Neural cell (in vitro differentiated cells): ENCODE results near the gene OR2T27. TPM values are rescaled to one million over a fixed set of nuclear protein-coding genes. Genes with fewer than 3 reads are reported as not detected.

Source experiments
- H2AFZ ChIP-seq: fragments of 200-600, 300-800 bp; sonication (generic), shearing (Covaris generic); 2 replicates; pipeline ENCODE4 v1.6.0; 2014; ENCODE audit warnings: low read depth, mild to moderate bottlenecking, antibody characterized with exemption, low read length, moderate library complexity
- H3F3A ChIP-seq: fragments of 200-600 bp; shearing (Covaris generic); 2 replicates; pipeline ENCODE4 v1.6.1; 2016; ENCODE audit warnings: mild to moderate bottlenecking, moderate library complexity, mixed read lengths, antibody characterized with exemption, low read length; ENCODE audit not compliant: insufficient read depth, poor library complexity, severe bottlenecking
- H3K27ac ChIP-seq: fragments of 200-600, 300-800 bp; sonication (generic), shearing (Covaris generic); 2 replicates; pipeline ENCODE4 v1.5.1; 2014; ENCODE audit warnings: mild to moderate bottlenecking, low read length, moderate library complexity
- H3K27me3 ChIP-seq: fragments of 300-800, 200-600 bp; sonication (generic), shearing (Covaris generic); 2 replicates; pipeline ENCODE4 v1.6.0; 2014; ENCODE audit warnings: mild to moderate bottlenecking, low read depth, low read length, moderate library complexity; ENCODE audit not compliant: insufficient read depth
- H3K36me3 ChIP-seq: fragments of 300-800, 200-600 bp; sonication (generic), shearing (Covaris generic); 2 replicates; pipeline ENCODE4 v1.5.1; 2014; ENCODE audit warnings: mild to moderate bottlenecking, antibody characterized with exemption, low read length, moderate library complexity; ENCODE audit not compliant: insufficient read depth
- H3K4me2 ChIP-seq: fragments of 300-800, 200-600 bp; sonication (generic), shearing (Covaris generic); 2 replicates; pipeline ENCODE4 v1.6.0; 2014; ENCODE audit warnings: mild to moderate bottlenecking, low read length
- H3K4me3 ChIP-seq: fragments of 300-800, 200-600 bp; sonication (generic), shearing (Covaris generic); 2 replicates; pipeline ENCODE4 v1.5.1; 2014; ENCODE audit warnings: mild to moderate bottlenecking, low read length, moderate library complexity
- H3K79me2 ChIP-seq: fragments of 200-600 bp; shearing (Covaris generic); replicated peaks from 2 replicates; pipeline ENCODE4 v1.6.0; 2014; ENCODE audit warnings: mild to moderate bottlenecking, low read length, moderate library complexity; ENCODE audit not compliant: insufficient read depth
- H3K9ac ChIP-seq: fragments of 300-800, 200-600 bp; sonication (generic), shearing (Covaris generic); 2 replicates; pipeline ENCODE4 v1.6.1; 2016; ENCODE audit warnings: mild to moderate bottlenecking, low read length, mixed read lengths
- H3K9me2 ChIP-seq: fragments of 200-600 bp; shearing (Covaris generic); 2 replicates; pipeline ENCODE4 v1.6.1; 2016; ENCODE audit warnings: mild to moderate bottlenecking, low read length, mixed read lengths; ENCODE audit not compliant: insufficient read depth
- H3K9me3 ChIP-seq: fragments of 200-600, 300-800 bp; sonication (generic), shearing (Covaris generic); 2 replicates; pipeline ENCODE4 v1.6.1; 2016; ENCODE audit warnings: mild to moderate bottlenecking, mixed run types, low read length, moderate library complexity, mixed read lengths
- H4K20me1 ChIP-seq: fragments of 200-600 bp; shearing (Covaris generic); 2 replicates; pipeline ENCODE4 v1.6.1; 2016; ENCODE audit warnings: mild to moderate bottlenecking, mixed run types; ENCODE audit not compliant: insufficient read depth
- EP300 ChIP-seq: fragments of 450-650 bp; conservative IDR thresholded peaks from 2 replicates; pipeline ENCODE4 v1.6.1; 2014; ENCODE audit warnings: antibody characterized with exemption, mild to moderate bottlenecking, moderate library complexity; ENCODE audit not compliant: poor library complexity, severe bottlenecking
- EZH2 ChIP-seq: fragments of 200-600, 300-800 bp; shearing (Covaris generic), sonication (generic); IDR thresholded peaks from 2 replicates; pipeline ENCODE4 v1.6.1; 2014; ENCODE audit warnings: antibody characterized with exemption, low read length, borderline replicate concordance, mild to moderate bottlenecking; ENCODE audit not compliant: insufficient read depth, poor library complexity, severe bottlenecking
- MXI1 ChIP-seq: fragments of 450-650 bp; conservative IDR thresholded peaks from 2 replicates; pipeline ENCODE4 v1.6.1; 2014; ENCODE audit warnings: antibody characterized with exemption, mild to moderate bottlenecking; ENCODE audit not compliant: poor library complexity, severe bottlenecking
- POLR2AphosphoS5 ChIP-seq: IDR thresholded peaks from 2 replicates; pipeline ENCODE4 v1.6.1; 2012
- RAD21 ChIP-seq: fragments of 450-650 bp; conservative IDR thresholded peaks from 2 replicates; pipeline ENCODE4 v1.6.1; 2014; ENCODE audit warnings: antibody characterized with exemption, mild to moderate bottlenecking, moderate library complexity
- SMC3 ChIP-seq: fragments of 450-650 bp; conservative IDR thresholded peaks from 2 replicates; pipeline ENCODE4 v1.6.1; 2014; ENCODE audit warnings: antibody characterized with exemption, mild to moderate bottlenecking, moderate library complexity; ENCODE audit not compliant: poor library complexity
- TAF1 ChIP-seq: IDR thresholded peaks from 2 replicates; pipeline ENCODE4 v1.6.1; 2012; ENCODE audit warnings: low read depth
- polyA plus RNA-seq: library from polyadenylated mRNA; depleted of rRNA; stranded (reverse); fragments of >200 nt; gene quantifications from 2 replicates; pipeline ENCODE4 v1.2.3, GENCODE V29; 2014
- TF ChIP-seq, protein P1 (sequence below): fragments of 450-650 bp; IDR thresholded peaks from 2 replicates; pipeline ENCODE4 v1.5.1; 2014; ENCODE audit warnings: antibody characterized with exemption, mild to moderate bottlenecking, moderate library complexity; ENCODE audit not compliant: poor library complexity, severe bottlenecking
- TF ChIP-seq, protein P2 (sequence below): IDR thresholded peaks from 2 replicates; pipeline ENCODE4 v1.6.1; 2012; ENCODE audit warnings: borderline replicate concordance

The OR2T27 gene
- polyA plus RNA-seq, 1 donor from 2014 or later, result not detected

GRCh38 chr1:248631354-248632008, 23.8 kb downstream of the OR2T27 start:
- no peak for TF ChIP-seq MXI1
- no peak for TF ChIP-seq EP300
- TF ChIP-seq POLR2AphosphoS5, result no peak
- no peak for TF ChIP-seq TAF1
- TF ChIP-seq EZH2, result no peak
- TF ChIP-seq SMC3, result no peak
- TF ChIP-seq, protein P1, sequence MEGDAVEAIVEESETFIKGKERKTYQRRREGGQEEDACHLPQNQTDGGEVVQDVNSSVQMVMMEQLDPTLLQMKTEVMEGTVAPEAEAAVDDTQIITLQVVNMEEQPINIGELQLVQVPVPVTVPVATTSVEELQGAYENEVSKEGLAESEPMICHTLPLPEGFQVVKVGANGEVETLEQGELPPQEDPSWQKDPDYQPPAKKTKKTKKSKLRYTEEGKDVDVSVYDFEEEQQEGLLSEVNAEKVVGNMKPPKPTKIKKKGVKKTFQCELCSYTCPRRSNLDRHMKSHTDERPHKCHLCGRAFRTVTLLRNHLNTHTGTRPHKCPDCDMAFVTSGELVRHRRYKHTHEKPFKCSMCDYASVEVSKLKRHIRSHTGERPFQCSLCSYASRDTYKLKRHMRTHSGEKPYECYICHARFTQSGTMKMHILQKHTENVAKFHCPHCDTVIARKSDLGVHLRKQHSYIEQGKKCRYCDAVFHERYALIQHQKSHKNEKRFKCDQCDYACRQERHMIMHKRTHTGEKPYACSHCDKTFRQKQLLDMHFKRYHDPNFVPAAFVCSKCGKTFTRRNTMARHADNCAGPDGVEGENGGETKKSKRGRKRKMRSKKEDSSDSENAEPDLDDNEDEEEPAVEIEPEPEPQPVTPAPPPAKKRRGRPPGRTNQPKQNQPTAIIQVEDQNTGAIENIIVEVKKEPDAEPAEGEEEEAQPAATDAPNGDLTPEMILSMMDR, result no peak
- TF ChIP-seq, protein P2, sequence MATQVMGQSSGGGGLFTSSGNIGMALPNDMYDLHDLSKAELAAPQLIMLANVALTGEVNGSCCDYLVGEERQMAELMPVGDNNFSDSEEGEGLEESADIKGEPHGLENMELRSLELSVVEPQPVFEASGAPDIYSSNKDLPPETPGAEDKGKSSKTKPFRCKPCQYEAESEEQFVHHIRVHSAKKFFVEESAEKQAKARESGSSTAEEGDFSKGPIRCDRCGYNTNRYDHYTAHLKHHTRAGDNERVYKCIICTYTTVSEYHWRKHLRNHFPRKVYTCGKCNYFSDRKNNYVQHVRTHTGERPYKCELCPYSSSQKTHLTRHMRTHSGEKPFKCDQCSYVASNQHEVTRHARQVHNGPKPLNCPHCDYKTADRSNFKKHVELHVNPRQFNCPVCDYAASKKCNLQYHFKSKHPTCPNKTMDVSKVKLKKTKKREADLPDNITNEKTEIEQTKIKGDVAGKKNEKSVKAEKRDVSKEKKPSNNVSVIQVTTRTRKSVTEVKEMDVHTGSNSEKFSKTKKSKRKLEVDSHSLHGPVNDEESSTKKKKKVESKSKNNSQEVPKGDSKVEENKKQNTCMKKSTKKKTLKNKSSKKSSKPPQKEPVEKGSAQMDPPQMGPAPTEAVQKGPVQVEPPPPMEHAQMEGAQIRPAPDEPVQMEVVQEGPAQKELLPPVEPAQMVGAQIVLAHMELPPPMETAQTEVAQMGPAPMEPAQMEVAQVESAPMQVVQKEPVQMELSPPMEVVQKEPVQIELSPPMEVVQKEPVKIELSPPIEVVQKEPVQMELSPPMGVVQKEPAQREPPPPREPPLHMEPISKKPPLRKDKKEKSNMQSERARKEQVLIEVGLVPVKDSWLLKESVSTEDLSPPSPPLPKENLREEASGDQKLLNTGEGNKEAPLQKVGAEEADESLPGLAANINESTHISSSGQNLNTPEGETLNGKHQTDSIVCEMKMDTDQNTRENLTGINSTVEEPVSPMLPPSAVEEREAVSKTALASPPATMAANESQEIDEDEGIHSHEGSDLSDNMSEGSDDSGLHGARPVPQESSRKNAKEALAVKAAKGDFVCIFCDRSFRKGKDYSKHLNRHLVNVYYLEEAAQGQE, result no peak
- TF ChIP-seq RAD21, result no peak
- H3K36me3 ChIP-seq, result no peaks in the 10 kb centered on the region
- no peaks in the 10 kb centered on the region for H4K20me1 ChIP-seq
- H3K79me2 ChIP-seq, result no peaks in the 10 kb centered on the region
- no peak overlapping the region for H3K27ac ChIP-seq
- no peaks in the 10 kb centered on the region for H3F3A ChIP-seq
- H3K4me3 ChIP-seq, result no peak overlapping the region
- H3K9ac ChIP-seq, result no peak overlapping the region
- peaks cover 6% of the 10 kb centered on the region for H3K9me3 ChIP-seq
- no peaks in the 10 kb centered on the region for H3K27me3 ChIP-seq
- no peaks in the 10 kb centered on the region for H3K9me2 ChIP-seq
- no peak overlapping the region for H3K4me2 ChIP-seq
- no peak overlapping the region for H2AFZ ChIP-seq

DNA sequence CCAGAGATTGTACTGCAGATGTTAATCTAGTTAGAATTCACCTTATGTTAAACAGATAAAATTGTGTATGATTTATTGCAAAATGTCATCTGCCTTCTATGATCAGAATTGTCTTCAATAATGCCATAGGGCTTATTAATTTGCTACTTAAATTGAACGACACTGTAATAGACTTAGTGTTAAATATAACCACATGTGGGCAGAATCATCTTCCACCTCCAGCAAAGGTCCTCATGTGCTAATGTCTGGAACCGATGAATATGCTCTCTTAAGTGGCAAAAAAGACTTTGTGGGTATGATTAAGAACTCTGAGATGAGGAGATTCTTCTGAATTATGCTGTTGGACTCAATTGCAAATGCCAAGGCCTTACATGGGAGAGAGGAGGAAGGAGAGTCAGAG, 24.8 kb downstream of the OR2T27 start:
- H3K9me3 ChIP-seq, result peaks cover 6% of the 10 kb centered on the region
- TF ChIP-seq RAD21, result no peak
- no peak overlapping the region for H3K9ac ChIP-seq
- H3K27ac ChIP-seq, result no peak overlapping the region
- H3K4me3 ChIP-seq, result no peak overlapping the region
- H3K9me2 ChIP-seq, result no peaks in the 10 kb centered on the region
- no peak overlapping the region for H3K4me2 ChIP-seq
- H4K20me1 ChIP-seq, result no peaks in the 10 kb centered on the region
- H3F3A ChIP-seq, result no peaks in the 10 kb centered on the region
- H2AFZ ChIP-seq, result no peak overlapping the region
- H3K79me2 ChIP-seq, result no peaks in the 10 kb centered on the region
- H3K27me3 ChIP-seq, result no peaks in the 10 kb centered on the region
- no peaks in the 10 kb centered on the region for H3K36me3 ChIP-seq
